GOT3 (cell line): Measurements from ENCODE around the gene KLHDC7A.

Source experiments
- DNase-seq: peaks from one replicate; lab custom pipeline; 2025; ENCODE audit warnings: mixed read lengths; lab: John Stamatoyannopoulos, UW

The KLHDC7A gene

DNA sequence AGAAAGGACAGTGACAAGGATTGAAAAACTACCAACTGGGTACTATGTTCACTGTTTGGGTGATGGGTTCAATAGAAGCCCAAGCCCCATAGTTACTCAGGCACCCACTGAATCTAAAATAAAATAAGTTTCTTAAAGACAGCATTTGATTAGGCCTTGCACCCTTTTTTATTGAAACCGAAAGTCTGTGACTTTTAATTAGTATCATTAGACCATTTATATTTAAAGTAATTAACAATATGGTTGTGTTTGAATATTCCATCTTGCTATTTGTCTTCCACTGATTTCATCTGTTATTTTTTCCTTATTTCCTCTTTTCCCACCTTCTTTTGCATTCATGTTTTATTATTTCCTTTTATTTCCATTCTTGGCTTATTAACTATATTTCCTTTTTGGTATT is 27.4 kb downstream of the KLHDC7A start:
- DNase-seq = no peak

- DNase-seq = no peak
Observed at GRCh38 chr1:18511149-18511873, 30.6 kb downstream of the KLHDC7A start.

GRCh38 chr1:18511874-18512150 is 31.1 kb downstream of the KLHDC7A start:
- no peak for DNase-seq

DNA sequence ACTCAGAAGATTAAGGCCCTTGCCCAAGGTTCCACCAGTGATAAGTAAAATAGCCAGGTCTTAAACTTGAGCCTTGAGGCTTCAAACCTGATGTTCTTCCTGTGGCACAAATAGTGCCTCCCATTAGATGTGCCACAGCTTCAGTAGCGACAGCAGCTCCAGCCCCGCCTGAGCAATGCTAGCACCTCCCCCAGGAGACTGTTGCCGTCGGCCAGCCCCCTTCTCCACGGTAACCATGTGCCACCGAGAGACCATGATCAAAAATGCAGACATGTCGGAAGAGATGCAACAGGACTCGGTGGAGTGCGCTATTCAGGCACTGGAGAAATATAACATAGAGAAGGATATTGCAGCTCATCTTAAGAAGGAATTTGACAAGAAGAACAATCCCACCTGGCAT is 32.2 kb downstream of the KLHDC7A start:
- DNase-seq = no peak

GRCh38 chr1:18513995-18514394 is 33.3 kb downstream of the KLHDC7A start:
- DNase-seq = no peak

DNA sequence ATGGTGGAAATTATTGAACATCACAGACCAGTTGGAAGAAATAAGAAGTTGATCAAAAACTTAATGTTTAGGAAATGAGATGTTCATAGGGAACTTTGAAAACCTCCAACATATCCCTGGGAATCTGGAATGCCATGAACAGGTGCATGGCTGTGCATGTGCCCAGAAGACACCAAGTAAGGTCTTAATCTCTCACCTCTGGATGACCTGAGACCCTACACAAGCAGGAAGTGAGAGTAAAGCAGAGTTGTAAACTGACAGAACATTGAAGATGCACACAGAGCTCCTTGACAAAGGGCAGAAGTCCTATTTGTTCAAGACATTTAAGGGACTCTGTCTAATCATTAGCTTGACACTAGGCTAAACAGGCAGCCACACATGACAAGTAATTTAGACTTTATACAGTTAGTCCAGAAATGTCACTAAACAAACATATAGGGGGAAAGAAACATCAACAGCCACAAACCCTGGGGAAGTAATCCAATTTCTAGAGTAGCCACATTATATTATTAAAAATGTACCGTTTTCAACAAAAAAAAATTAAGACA is 34.5 kb downstream of the KLHDC7A start:
- DNase-seq = no peak

GRCh38 chr1:18516473-18516872 is 35.7 kb downstream of the KLHDC7A start:
- DNase-seq = no peak

DNA sequence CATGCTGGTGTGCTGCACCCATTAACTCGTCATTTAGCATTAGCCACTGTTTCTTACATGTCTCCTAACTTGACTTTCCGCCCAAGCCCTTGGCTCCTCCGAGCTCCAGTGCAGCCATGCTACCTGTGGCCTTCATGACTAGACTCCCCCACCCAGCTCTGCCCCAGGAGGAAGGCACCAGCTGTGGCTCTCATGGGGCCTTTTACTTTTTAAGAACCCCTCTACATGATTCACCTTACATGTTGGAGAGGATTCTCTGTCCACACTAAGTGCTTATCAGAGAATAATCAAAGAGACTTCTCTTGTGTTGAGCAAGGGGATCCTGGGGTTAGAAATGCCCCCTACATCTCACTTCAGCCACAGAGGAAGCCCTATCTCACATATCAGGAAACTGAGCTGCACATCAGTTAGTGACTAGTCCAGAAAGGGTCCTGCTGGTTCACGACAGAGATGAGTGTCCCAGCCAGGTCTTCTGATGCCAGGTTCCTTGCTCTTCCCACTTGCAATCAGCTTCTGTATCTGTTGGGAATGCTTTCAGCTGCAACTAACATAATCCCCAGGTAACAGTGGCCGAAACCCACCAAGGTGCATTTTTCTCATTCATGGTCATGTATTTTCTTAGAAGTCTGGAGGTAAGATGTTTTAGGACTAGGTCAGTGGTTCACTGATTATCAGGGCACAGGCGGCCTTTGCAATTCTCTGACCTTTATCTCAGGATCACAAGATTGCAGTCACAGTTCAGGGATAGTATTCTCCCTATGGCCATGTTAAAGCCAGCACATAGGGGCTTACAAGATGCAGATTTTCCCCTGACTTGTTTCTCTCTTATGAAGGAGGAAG is 45.9 kb downstream of the KLHDC7A start:
- DNase-seq = no peak

- DNase-seq = no peak
Observed at GRCh38 chr1:18527514-18527913, 46.8 kb downstream of the KLHDC7A start.

GRCh38 chr1:18527921-18528320 is 47.2 kb downstream of the KLHDC7A start:
- DNase-seq = no peak

DNA sequence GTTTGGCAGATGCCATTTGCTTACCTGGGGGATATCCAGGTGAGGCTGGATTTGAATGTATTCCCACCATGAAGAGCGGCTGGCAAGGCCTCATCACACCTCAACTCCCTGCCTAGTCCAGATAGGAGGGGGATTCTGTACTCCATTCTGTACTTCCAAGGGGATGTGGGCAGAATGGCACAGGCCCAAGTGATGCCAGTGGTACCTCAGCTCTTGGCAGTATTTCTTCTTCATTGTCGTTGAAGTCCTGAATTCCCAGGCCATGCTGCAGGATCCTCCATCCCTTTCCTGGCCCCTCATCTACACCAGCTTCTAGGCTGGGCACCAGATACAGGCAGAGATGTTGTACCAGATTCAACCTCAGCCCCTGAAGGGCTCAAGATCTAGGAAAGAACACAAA is 47.9 kb downstream of the KLHDC7A start:
- no peak for DNase-seq

- DNase-seq = no peak
Observed at GRCh38 chr1:18529714-18530113, 49.0 kb downstream of the KLHDC7A start.

GRCh38 chr1:18530587-18531502 is 50.1 kb downstream of the KLHDC7A start:
- no peak for DNase-seq

DNA sequence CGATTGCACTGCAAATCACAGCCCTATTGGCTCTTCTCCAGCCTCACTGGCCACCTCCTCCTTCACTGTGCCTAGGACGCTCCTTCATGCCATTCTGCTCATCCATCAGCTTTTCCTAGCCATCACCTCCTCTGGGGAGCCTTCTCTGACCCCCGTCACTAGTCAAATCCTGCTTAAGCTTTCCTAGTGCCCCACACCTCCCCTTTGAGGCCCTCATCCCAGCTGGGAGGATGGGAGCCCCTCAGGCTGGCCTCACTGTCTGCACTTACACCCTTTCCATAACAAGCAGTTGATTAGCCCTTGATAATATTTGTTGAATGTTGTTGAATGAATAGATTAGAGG is 50.7 kb downstream of the KLHDC7A start:
- DNase-seq = no peak

DNA sequence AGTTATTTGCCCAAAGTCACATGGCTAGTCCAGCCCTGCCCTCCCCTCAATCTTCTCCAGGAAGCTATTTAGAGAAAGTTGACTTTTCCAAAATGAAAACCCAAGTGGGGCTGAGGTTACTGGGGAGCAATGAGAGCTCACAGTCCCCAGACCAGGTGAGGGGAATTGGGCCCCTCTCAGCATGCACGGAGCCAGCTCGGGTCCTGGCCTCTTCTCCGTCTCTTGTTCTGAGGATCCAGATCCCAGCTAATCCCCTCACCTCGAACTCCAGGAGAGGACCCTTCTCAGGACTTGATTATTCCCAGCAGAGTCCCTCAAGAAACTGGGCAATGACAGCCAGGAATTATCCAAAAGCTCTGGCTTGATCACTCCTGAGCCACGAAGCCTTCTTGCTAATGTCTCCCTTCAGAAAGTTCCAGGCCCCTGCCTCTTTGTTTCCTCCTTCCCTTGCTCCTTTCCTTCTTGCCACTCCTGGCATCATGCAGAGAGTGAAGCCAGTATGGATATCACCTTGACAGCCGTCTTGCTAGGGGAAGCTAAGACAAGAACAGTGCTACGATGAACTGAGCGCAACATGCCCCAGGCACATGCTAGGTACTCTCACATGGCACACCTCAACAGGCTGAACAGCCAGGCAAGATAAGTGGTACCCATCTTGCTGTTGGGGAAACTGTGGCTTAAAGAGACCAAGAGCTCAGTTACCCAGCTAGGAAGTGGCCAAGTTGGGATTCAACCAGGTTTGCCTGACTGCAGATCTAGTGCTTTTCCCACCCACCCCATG is 51.9 kb downstream of the KLHDC7A start:
- DNase-seq = no peak

- DNase-seq = no peak
Observed at GRCh38 chr1:18533259-18533658, 52.5 kb downstream of the KLHDC7A start.

DNA sequence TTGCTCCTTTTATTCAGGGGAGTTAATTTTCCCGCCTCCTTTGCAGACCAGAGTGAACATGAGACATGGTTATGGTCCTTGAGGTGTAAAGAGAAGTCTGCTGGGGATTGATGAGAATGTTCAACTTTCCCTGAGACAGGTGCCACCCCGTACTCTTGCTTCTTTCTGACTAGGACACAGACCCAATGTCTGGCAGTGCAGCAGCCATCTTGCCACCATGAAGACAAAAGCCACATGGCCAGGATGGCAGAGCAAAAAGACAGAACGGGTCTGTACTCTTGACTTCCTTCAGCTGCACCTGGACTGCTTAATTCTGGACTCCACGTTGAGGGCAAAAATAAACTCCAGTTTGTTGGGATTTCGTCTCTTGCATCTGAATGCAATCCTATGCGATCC is 54.1 kb downstream of the KLHDC7A start:
- DNase-seq = no peak
